ENCODE measurements around the gene RTL9.

The RTL9 gene

DNA sequence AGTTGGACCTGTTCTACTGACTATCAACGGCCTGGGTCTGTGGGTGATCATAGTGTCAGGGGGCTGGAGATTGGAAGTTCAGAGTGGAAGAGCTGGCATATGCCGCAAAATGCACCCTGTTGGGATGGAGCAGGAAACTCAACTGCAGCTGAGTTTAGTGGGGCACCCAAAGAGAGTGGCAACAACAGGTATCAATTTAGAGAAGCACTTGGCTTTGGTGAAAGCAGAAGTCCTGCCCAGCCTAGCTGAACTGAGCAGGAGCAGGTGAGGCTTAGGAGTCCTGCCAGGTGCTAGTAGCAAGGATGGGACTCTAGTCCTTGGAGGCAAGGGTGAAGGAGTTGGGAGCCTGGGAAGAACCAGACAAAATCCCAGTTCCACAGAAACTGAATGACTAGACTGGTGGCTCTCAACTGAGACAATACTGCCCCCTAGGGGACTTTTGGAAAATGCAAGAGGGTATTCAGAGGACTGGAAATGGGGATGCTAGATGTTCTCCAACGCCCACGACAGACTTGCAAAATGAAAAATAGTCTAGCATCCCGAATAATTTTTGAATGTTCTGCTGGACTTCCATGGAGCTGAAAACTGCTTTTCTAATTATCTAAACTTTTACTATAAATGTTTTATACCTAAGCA, 49.4 kb downstream of the RTL9 start:
- peak; percentile 26 for DNase-seq

All from NCI-H226 (cell line).